HEK293 (cell line): Measurements from ENCODE around the gene APOBEC3A.

Experiments used
- ATF2 ChIP-seq: fragments of 450-650 bp; formaldehyde crosslinking; IDR thresholded peaks from 2 replicates; pipeline ENCODE4 v1.5.1; 2016; ENCODE audit warnings: missing biosample characterization, missing genetic modification characterization, low read depth
- CTCF ChIP-seq: fragments of 450-650 bp; formaldehyde crosslinking; IDR thresholded peaks from 2 replicates; pipeline ENCODE4 v1.5.1; 2016; ENCODE audit warnings: missing biosample characterization, missing genetic modification characterization
- HOXD13 ChIP-seq: sonication (generic); formaldehyde crosslinking; IDR thresholded peaks from 2 replicates; pipeline ENCODE4 v1.8.0; 2022; ENCODE audit warnings: missing genetic modification reagents, borderline replicate concordance
- TCF7L2 ChIP-seq: IDR thresholded peaks from 2 replicates; pipeline ENCODE4 v1.6.1; 2011; ENCODE audit warnings: low read depth, mild to moderate bottlenecking, inconsistent platforms, low read length, moderate library complexity, borderline replicate concordance
- ZBTB11 ChIP-seq: fragments of 450-650 bp; formaldehyde crosslinking; conservative IDR thresholded peaks from 2 replicates; pipeline ENCODE4 v1.5.1; 2016; ENCODE audit warnings: low read depth, missing biosample characterization, missing genetic modification characterization
- ZBTB49 ChIP-seq: fragments of 450-650 bp; formaldehyde crosslinking; IDR thresholded peaks from 2 replicates; pipeline ENCODE4 v1.5.1; 2016; ENCODE audit warnings: missing biosample characterization, missing genetic modification characterization, low read depth
- ZNF324 ChIP-seq: fragments of 450-650 bp; formaldehyde crosslinking; IDR thresholded peaks from 2 replicates; pipeline ENCODE4 v1.5.1; 2016; ENCODE audit warnings: missing biosample characterization, missing genetic modification characterization
- ZNF555 ChIP-seq: fragments of 450-650 bp; formaldehyde crosslinking; conservative IDR thresholded peaks from 2 replicates; pipeline ENCODE4 v1.5.1; 2017; ENCODE audit warnings: missing biosample characterization, mild to moderate bottlenecking, missing genetic modification characterization, inconsistent platforms
- ZNF664 ChIP-seq: fragments of 450-650 bp; formaldehyde crosslinking; IDR thresholded peaks from 2 replicates; pipeline ENCODE4 v1.5.1; 2016; ENCODE audit warnings: missing biosample characterization, missing genetic modification characterization
- ZNF776 ChIP-seq: fragments of 450-650 bp; formaldehyde crosslinking; IDR thresholded peaks from 2 replicates; pipeline ENCODE4 v1.5.0; 2017; ENCODE audit warnings: missing biosample characterization, missing genetic modification characterization, borderline replicate concordance

GRCh38 chr22:38987171-38987895 is 29.9 kb downstream of the APOBEC3A start:
- TF ChIP-seq ZNF555 (tag by site-specific recombination) (no peak), ZBTB11 (no peak), ZNF324 (no peak), CTCF (tag by site-specific recombination) (no peak), ATF2 (no peak), ZNF664 (tag by site-specific recombination) (no peak), ZNF776 (tag by site-specific recombination) (no peak), TCF7L2 (no peak), ZBTB49 (tag by site-specific recombination) (no peak), HOXD13 (no peak)
